BJ (cell line): Measurements from ENCODE around the gene FAM72A. TPM values are rescaled to one million over a fixed set of nuclear protein-coding genes. Genes with fewer than 3 reads are reported as not detected.
"Not testable (repeated sequence)": the region's sequence is repeated elsewhere in the genome, so short reads cannot be mapped to it uniquely, and the experiment has no call there.

Experiments used
- CTCF ChIA-PET: fragments of 350-600 bp; formaldehyde crosslinking; extraction: SDS; loops from one replicate; lab custom pipeline; 2021; ENCODE audit warnings: antibody characterized with exemption, inconsistent platforms; lab: Yijun Ruan, JAX
- POLR2A ChIA-PET: fragments of 300-600 bp; sonication (Branson Sonifier 250); formaldehyde crosslinking; extraction: SDS; loops from one replicate; lab custom pipeline; 2021; ENCODE audit warnings: antibody characterized with exemption; lab: Charles Lee
- DNase-seq: peaks from one replicate; pipeline ENCODE4 v3.0.0-alpha.2; 2011; ENCODE audit warnings: low read depth
- H3K27me3 ChIP-seq: 2 replicates; pipeline ENCODE4 v1.6.0; 2011; ENCODE audit warnings: low read length; ENCODE audit not compliant: control insufficient read depth, insufficient read depth
- H3K36me3 ChIP-seq: 2 replicates; pipeline ENCODE4 v1.5.1; 2011; ENCODE audit warnings: low read length; ENCODE audit not compliant: control insufficient read depth, insufficient read depth
- H3K4me3 ChIP-seq: 2 replicates; pipeline ENCODE4 v1.5.1; 2011; ENCODE audit warnings: low read depth, mild to moderate bottlenecking, control low read depth, low read length
- polyA minus RNA-seq: library from RNA; depleted of rRNA, polyadenylated mRNA; stranded (reverse); fragments of >200 nt; gene quantifications from 2 replicates; pipeline ENCODE4 v1.2.3, GENCODE V29; 2011; rRNA and poly(A)+ RNA removed
- polyA plus RNA-seq: library from polyadenylated mRNA; depleted of rRNA; stranded (reverse); fragments of >200 nt; gene quantifications from 2 replicates; pipeline ENCODE4 v1.2.3, GENCODE V29; 2011; rRNA removed

The FAM72A gene
- polyA plus RNA-seq (2.5 and 4.1 TPM in 2 replicates), polyA minus RNA-seq (2.2 and 2.4 TPM in 2 replicates)

- H3K27me3 ChIP-seq, POLR2A ChIA-PET, H3K36me3 ChIP-seq, CTCF ChIA-PET: not testable (repeated sequence)
- H3K4me3 ChIP-seq, result peak within 1 kb of the TSS; percentile 45
- DNase-seq, result peak; percentile 100
These were observed at the start of gene FAM72A for GRCh38 chr1:206202789-206203363. FAM72A (minus strand) TSS chr1:206202839; CDS start chr1:206202025, 814 bp downstream.

- H3K4me3 ChIP-seq, H3K27me3 ChIP-seq, DNase-seq, CTCF ChIA-PET, H3K36me3 ChIP-seq, POLR2A ChIA-PET: not testable (repeated sequence)
These were observed 48.5 kb upstream of the FAM72A start for GRCh38 chr1:206250953-206251681.

GRCh38 chr1:206246129-206246886, 43.7 kb upstream of the FAM72A start:
- H3K27me3 ChIP-seq, H3K4me3 ChIP-seq, POLR2A ChIA-PET, DNase-seq, H3K36me3 ChIP-seq, CTCF ChIA-PET: not testable (repeated sequence)

GRCh38 chr1:206245479-206245878, 42.8 kb upstream of the FAM72A start:
- DNase-seq, H3K36me3 ChIP-seq, H3K4me3 ChIP-seq, POLR2A ChIA-PET, H3K27me3 ChIP-seq, CTCF ChIA-PET: not testable (repeated sequence)

- POLR2A ChIA-PET, H3K36me3 ChIP-seq, H3K27me3 ChIP-seq, DNase-seq, H3K4me3 ChIP-seq, CTCF ChIA-PET: not testable (repeated sequence)
These were observed 40.7 kb upstream of the FAM72A start for GRCh38 chr1:206243335-206243734.

- H3K36me3 ChIP-seq, H3K27me3 ChIP-seq, H3K4me3 ChIP-seq, CTCF ChIA-PET, POLR2A ChIA-PET, DNase-seq: not testable (repeated sequence)
These were observed 37.6 kb upstream of the FAM72A start for GRCh38 chr1:206240288-206240687.

- DNase-seq, CTCF ChIA-PET, POLR2A ChIA-PET: not testable (repeated sequence)
These were observed 32.6 kb upstream of the FAM72A start for GRCh38 chr1:206235190-206235589.

GRCh38 chr1:206234189-206234916, 31.7 kb upstream of the FAM72A start:
- H3K27me3 ChIP-seq, POLR2A ChIA-PET, H3K36me3 ChIP-seq, H3K4me3 ChIP-seq, DNase-seq, CTCF ChIA-PET: not testable (repeated sequence)

More at GRCh38 chr1:206235190-206235589, 32.6 kb upstream of the FAM72A start:
- not testable (repeated sequence) for H3K36me3 ChIP-seq, H3K4me3 ChIP-seq, H3K27me3 ChIP-seq

GRCh38 chr1:206232970-206233645, 30.5 kb upstream of the FAM72A start:
- CTCF ChIA-PET, result not testable (repeated sequence)

GRCh38 chr1:206231989-206232388, 29.4 kb upstream of the FAM72A start:
- H3K4me3 ChIP-seq, H3K27me3 ChIP-seq, POLR2A ChIA-PET, H3K36me3 ChIP-seq, CTCF ChIA-PET, DNase-seq: not testable (repeated sequence)

More at GRCh38 chr1:206232970-206233645, 30.5 kb upstream of the FAM72A start:
- H3K4me3 ChIP-seq, DNase-seq, POLR2A ChIA-PET, H3K36me3 ChIP-seq, H3K27me3 ChIP-seq: not testable (repeated sequence)

- H3K27me3 ChIP-seq, H3K4me3 ChIP-seq, H3K36me3 ChIP-seq, POLR2A ChIA-PET, CTCF ChIA-PET, DNase-seq: not testable (repeated sequence)
These were observed 26.6 kb upstream of the FAM72A start for GRCh38 chr1:206229286-206229685.

- H3K36me3 ChIP-seq, POLR2A ChIA-PET, CTCF ChIA-PET, H3K4me3 ChIP-seq, H3K27me3 ChIP-seq, DNase-seq: not testable (repeated sequence)
These were observed 24.2 kb upstream of the FAM72A start for GRCh38 chr1:206226886-206227285.
